K562 (cell line): ENCODE data around the gene HOXA9. TPM values are rescaled to one million over a fixed set of nuclear protein-coding genes. Genes with fewer than 3 reads are reported as not detected.

ENCODE experiments used
- ATAC-seq: fragments of 200-7000 bp; cut with Tn5 transposase; 3 replicates; pipeline ENCODE4 v1.9.1; 2020; ENCODE audit warnings: moderate library complexity
- BruUV-seq: library from RNA; stranded (reverse); fragments of 400-500 nt; replicated peaks from 2 replicates; lab custom pipeline; 2021; lab: Mats Ljungman, UMichigan
- CTCF ChIA-PET: fragments of 300-600 bp; formaldehyde crosslinking; extraction: SDS; loops from one replicate; lab custom pipeline; 2021; ENCODE audit warnings: low intra/inter-chr PET ratio; lab: Yijun Ruan, JAX
- POLR2A ChIA-PET: fragments of 300-600, 350-650 bp; sonication (Branson Sonifier 250); formaldehyde crosslinking; extraction: SDS; loops from one replicate; lab custom pipeline; 2021; ENCODE audit warnings: antibody characterized with exemption, inconsistent platforms; lab: Yijun Ruan, JAX
- DNase-seq, 4 experiments: peaks; one replicate each; pipeline versions ENCODE4 v3.0.0 to v3.0.0-alpha.2; 2011 to 2018; ENCODE audit warnings: low spot score in 3 of 4, mixed read lengths in 3 of 4; ENCODE audit errors: extremely low read depth in 1 of 4
- FAIRE-seq: peaks from 2 replicates; lab custom pipeline; 2011; peaks lifted over from hg19 to GRCh38; lab: Jason Lieb, UNC
- H2AFZ ChIP-seq: 2 replicates; pipeline ENCODE4 v1.6.0; 2011; ENCODE audit warnings: low read depth, low read length, control low read depth, inconsistent platforms
- H3K27ac ChIP-seq: fragments of 200-600 bp; 3 replicates; pipeline ENCODE4 v1.8.0; 2011; ENCODE audit warnings: low read depth, mild to moderate bottlenecking, control low read depth, inconsistent platforms, low read length, moderate library complexity, mixed read lengths; ENCODE audit errors: extremely low read depth
- H3K27me3 ChIP-seq, 2 experiments: fragments of 300-600 bp in 1 of 2; 2 replicates in 1 of 2; 3 replicates in 1 of 2; pipeline versions ENCODE4 v1.6.0 to v1.8.0; 2011; ENCODE audit warnings: inconsistent platforms in 2 of 2, low read length in 2 of 2, mild to moderate bottlenecking in 1 of 2, mixed read lengths in 1 of 2, moderate library complexity in 1 of 2; ENCODE audit not compliant: control insufficient read depth in 2 of 2, insufficient read depth in 2 of 2
- H3K36me3 ChIP-seq: fragments of 300-600 bp; 3 replicates; pipeline ENCODE4 v1.8.0; 2011; ENCODE audit warnings: mild to moderate bottlenecking, low read length, inconsistent platforms; ENCODE audit not compliant: control insufficient read depth, insufficient read depth
- H3K4me1 ChIP-seq, 2 experiments: fragments of 200-600 bp in 1 of 2; replicated peaks in 1 of 2; 2 replicates in 1 of 2; 3 replicates in 1 of 2; pipeline versions ENCODE4 v1.5.1 to v1.8.0; 2011; ENCODE audit warnings: inconsistent platforms in 2 of 2, low read length in 2 of 2, mild to moderate bottlenecking in 1 of 2, mixed read lengths in 1 of 2, moderate library complexity in 1 of 2; ENCODE audit not compliant: control insufficient read depth in 2 of 2, insufficient read depth in 2 of 2
- H3K4me2 ChIP-seq: 2 replicates; pipeline ENCODE4 v1.6.1; 2011; ENCODE audit warnings: low read length, control low read depth, inconsistent platforms, mixed read lengths; ENCODE audit not compliant: insufficient read depth
- H3K4me3 ChIP-seq: fragments of 200-600 bp; sonication (generic), shearing (Covaris generic); 2 replicates; pipeline ENCODE4 v1.5.1; 2016; ENCODE audit warnings: control low read depth, inconsistent platforms
- H3K79me2 ChIP-seq: fragments of 200-600 bp; 3 replicates; pipeline ENCODE4 v1.8.0; 2011; ENCODE audit warnings: low read length, inconsistent platforms; ENCODE audit not compliant: control insufficient read depth, insufficient read depth
- H3K9ac ChIP-seq, 2 experiments: 2 replicates each; pipeline versions ENCODE4 v1.6.0 to v1.6.1; 2011; ENCODE audit warnings: low read depth in 2 of 2, low read length in 2 of 2, control low read depth in 1 of 2, inconsistent platforms in 1 of 2, mild to moderate bottlenecking in 1 of 2, mixed read lengths in 1 of 2; ENCODE audit not compliant: insufficient read depth in 1 of 2
- H3K9me1 ChIP-seq: one replicate; pipeline ENCODE4 v1.6.0; 2011; ENCODE audit warnings: inconsistent platforms, mild to moderate bottlenecking, low read length, moderate library complexity; ENCODE audit not compliant: control insufficient read depth, insufficient read depth
- H3K9me3 ChIP-seq: replicated peaks from 2 replicates; pipeline ENCODE4 v1.5.1; 2011; ENCODE audit warnings: low read depth, low read length, inconsistent platforms; ENCODE audit not compliant: control insufficient read depth, insufficient read depth
- H4K20me1 ChIP-seq: replicated peaks from 2 replicates; pipeline ENCODE4 v1.6.1; 2011; ENCODE audit warnings: low read length, inconsistent platforms, mixed read lengths; ENCODE audit not compliant: control insufficient read depth, insufficient read depth
- FOXJ3 ChIP-seq: sonication (generic); formaldehyde crosslinking; IDR thresholded peaks from 2 replicates; pipeline ENCODE4 v1.4.0; 2020; ENCODE audit warnings: mild to moderate bottlenecking, missing genetic modification reagents
- HNRNPLL ChIP-seq: fragments of 200-400 bp; formaldehyde crosslinking; IDR thresholded peaks from 2 replicates; pipeline ENCODE4 v1.6.1; 2017; ENCODE audit warnings: low read length, low read depth, mild to moderate bottlenecking; ENCODE audit not compliant: poor library complexity, severe bottlenecking
- HOXB6 ChIP-seq: fragments of 250-450 bp; sonication (Bioruptor Pico); IDR thresholded peaks from 2 replicates; pipeline ENCODE4 v1.5.1; 2022; ENCODE audit warnings: mild to moderate bottlenecking, borderline replicate concordance
- ZNF282 ChIP-seq: sonication (generic); formaldehyde crosslinking; IDR thresholded peaks from 2 replicates; pipeline ENCODE4 v1.8.1; 2023; ENCODE audit warnings: missing genetic modification reagents
- WGBS: fragments of 100-300 bp; shearing (Covaris generic); methylation state at CpG from one replicate; pipeline ENCODE4 v1.1.6; 2016; ENCODE audit warnings: low coverage, mixed read lengths; ENCODE audit not compliant: insufficient coverage; ENCODE audit errors: missing lambda C conversion rate; 5-methylcytosine and 5-hydroxymethylcytosine counted together
- in situ Hi-C: fragments of 300-500 bp; cut with MboI; formaldehyde crosslinking; loops from 4 replicates; pipeline ENCODE4 v1.15.0; 2018; ENCODE audit warnings: inconsistent platforms, mixed read lengths
- intact Hi-C: fragments of 100-400 bp; cut with micrococcal nuclease; formaldehyde crosslinking; loops from 2 replicates; pipeline ENCODE4 v1.14.2; 2022
- polyA plus RNA-seq, 8 experiments: library from polyadenylated mRNA; depleted of rRNA in 4 of 8; stranded (reverse) in 5 of 8; unstranded in 3 of 8; fragments of >200 nt; fragmentation: Nextera tagmentation in 2 of 8; fragmentation: Illumina TruSeq in 1 of 8; extraction: Ambion mirVana in 2 of 8; extraction: Trizol in 1 of 8; gene quantifications; 2 replicates each; pipeline versions ENCODE4 v1.2.1 to v1.2.3, GENCODE V29; 2011 to 2014; ENCODE audit warnings: inconsistent platforms in 1 of 8, missing spikeins in 1 of 8
- total RNA-seq, 7 experiments: library from RNA; depleted of rRNA in 6 of 7; stranded (reverse); fragments of >200 nt in 6 of 7; fragmentation: Illumina TruSeq in 2 of 7; extraction: Trizol in 2 of 7; gene quantifications; 2 replicates each; pipeline versions ENCODE4 v1.2.1 to v1.2.3, GENCODE V29; 2011 to 2021; ENCODE audit warnings: low replicate concordance in 1 of 7
- TF ChIP-seq, protein P1 (sequence below): IDR thresholded peaks from 2 replicates; pipeline ENCODE4 v1.6.1; 2016; ENCODE audit warnings: missing genetic modification characterization, missing compliant biosample characterization

Gene HOXA9
- total and polyA plus RNA-seq, 9 of the 15 experiments (the other 6 are each of a cell fraction or from before 2014, with no cell fraction given), result not detected

DNA sequence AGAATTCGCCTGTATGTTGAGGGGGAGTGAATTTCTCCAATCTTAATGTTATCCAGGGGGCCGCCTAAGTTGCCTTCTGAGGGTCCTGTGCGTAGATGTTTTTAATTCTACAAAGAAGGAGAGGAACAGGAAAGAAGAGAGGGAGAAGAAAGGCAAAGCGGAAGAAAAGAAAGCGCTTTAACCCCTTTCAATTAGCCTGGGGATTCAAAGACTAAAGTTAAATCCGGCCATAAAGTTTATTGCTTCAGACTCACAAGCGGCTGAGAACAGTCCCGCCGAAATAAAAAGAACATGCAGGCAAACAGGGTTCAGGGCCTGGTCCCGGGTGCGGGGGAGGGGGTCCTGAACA is 26.4 kb downstream of the HOXA9 start:
- ChIA-PET CTCF (no interaction called here), POLR2A (no interaction called here)
- peaks cover 30 to 62% of the 10 kb centered on the region in 2 experiments for H3K27me3 ChIP-seq
- no TSS peak for BruUV-seq
- no peaks in the 10 kb centered on the region for H3K9me1 ChIP-seq
- H3K4me1 ChIP-seq, result peaks cover 6 to 7% of the 10 kb centered on the region in 2 experiments; a peak in 2 of 5 replicates
- no peaks in the 10 kb centered on the region for H3K9me3 ChIP-seq
- H3K27ac ChIP-seq, result no peak overlapping the region
- TF ChIP-seq, protein P1, sequence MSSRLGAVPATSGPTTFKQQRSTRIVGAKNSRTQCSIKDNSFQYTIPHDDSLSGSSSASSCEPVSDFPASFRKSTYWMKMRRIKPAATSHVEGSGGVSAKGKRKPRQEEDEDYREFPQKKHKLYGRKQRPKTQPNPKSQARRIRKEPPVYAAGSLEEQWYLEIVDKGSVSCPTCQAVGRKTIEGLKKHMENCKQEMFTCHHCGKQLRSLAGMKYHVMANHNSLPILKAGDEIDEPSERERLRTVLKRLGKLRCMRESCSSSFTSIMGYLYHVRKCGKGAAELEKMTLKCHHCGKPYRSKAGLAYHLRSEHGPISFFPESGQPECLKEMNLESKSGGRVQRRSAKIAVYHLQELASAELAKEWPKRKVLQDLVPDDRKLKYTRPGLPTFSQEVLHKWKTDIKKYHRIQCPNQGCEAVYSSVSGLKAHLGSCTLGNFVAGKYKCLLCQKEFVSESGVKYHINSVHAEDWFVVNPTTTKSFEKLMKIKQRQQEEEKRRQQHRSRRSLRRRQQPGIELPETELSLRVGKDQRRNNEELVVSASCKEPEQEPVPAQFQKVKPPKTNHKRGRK, result no peak
- no peak for TF ChIP-seq HOXB6 (CRISPR knock-in tag)
- H3K4me3 ChIP-seq, result no peak overlapping the region
- H4K20me1 ChIP-seq, result no peaks in the 10 kb centered on the region
- no peaks in the 10 kb centered on the region for H3K79me2 ChIP-seq
- no peak overlapping the region for H3K4me2 ChIP-seq
- intact Hi-C loops (no loop called here), in situ Hi-C loops (no loop called here)
- H3K9ac ChIP-seq, result no peak overlapping the region
- no peaks in the 10 kb centered on the region for H3K36me3 ChIP-seq
- 7% methylated on average over 10 of the region's 11 CpGs for WGBS
- no peak for FAIRE-seq
- H2AFZ ChIP-seq, result no peak overlapping the region
- no peak for ATAC-seq
- no peak for DNase-seq

DNA sequence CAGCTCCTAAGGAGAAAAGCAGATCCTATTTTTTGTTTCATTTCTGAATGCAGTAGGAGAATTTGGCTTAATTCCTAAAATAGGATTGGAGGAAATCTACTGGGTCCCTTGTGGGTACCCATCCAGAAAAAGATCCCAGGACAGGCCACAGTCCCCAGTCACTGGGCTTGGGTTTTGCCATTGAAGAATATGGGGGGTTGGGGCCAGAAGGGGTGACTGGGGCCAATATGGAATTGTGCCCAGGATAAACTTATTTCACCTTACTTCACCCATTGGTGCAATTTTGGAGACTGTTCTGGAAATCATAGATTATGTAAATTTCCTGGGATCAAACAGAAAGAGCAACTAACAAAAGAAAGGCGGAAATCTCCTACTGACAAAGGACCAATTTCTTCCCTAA is 26.9 kb downstream of the HOXA9 start:
- TF ChIP-seq FOXJ3 (no peak), HNRNPLL (no peak), ZNF282 (CRISPR knock-in tag) (no peak)
- TF ChIP-seq, all 486 proteins: peak for 0
- no peak for DNase-seq
- H2AFZ ChIP-seq, result no peak overlapping the region
- H3K9me3 ChIP-seq, result no peaks in the 10 kb centered on the region
- H3K4me1 ChIP-seq, result peaks cover 6 to 7% of the 10 kb centered on the region in 2 experiments; a peak in 2 of 5 replicates
- CTCF ChIA-PET, result no interaction called here
- no TSS peak for BruUV-seq
- no peaks in the 10 kb centered on the region for H4K20me1 ChIP-seq
- no peaks in the 10 kb centered on the region for H3K79me2 ChIP-seq
- H3K27ac ChIP-seq, result no peak overlapping the region
- no peak for ATAC-seq
- H3K9ac ChIP-seq, result no peak overlapping the region
- intact Hi-C loops (no loop called here), in situ Hi-C loops (no loop called here)
- 22% methylated on average over 1 of the region's 1 CpG for WGBS
- H3K9me1 ChIP-seq, result no peaks in the 10 kb centered on the region
- no peak for FAIRE-seq
- no peaks in the 10 kb centered on the region for H3K36me3 ChIP-seq
- POLR2A ChIA-PET, result no interaction called here
- no peak overlapping the region for H3K4me3 ChIP-seq
- no peak overlapping the region for H3K4me2 ChIP-seq
- peaks cover 33 to 60% of the 10 kb centered on the region in 2 experiments for H3K27me3 ChIP-seq
